Epithelial cell of esophagus (primary cell): ENCODE data around the gene GCLM.
"Not testable (repeated sequence)": the region's sequence is repeated elsewhere in the genome, so short reads cannot be mapped to it uniquely, and the experiment has no call there.

Experiments
- DNase-seq: peaks from one replicate; pipeline ENCODE4 v3.0.0; 2010; ENCODE audit warnings: low read depth
- H3K4me3 ChIP-seq: 2 replicates; pipeline ENCODE4 v1.5.1; 2011; ENCODE audit warnings: mild to moderate bottlenecking, low read length, control low read depth
- TF ChIP-seq, protein P1 (sequence below): IDR thresholded peaks from 2 replicates; pipeline ENCODE4 v1.5.1; 2011; ENCODE audit warnings: low read depth, mild to moderate bottlenecking, low read length, control low read depth, inconsistent platforms; ENCODE audit not compliant: insufficient read depth; ENCODE audit errors: missing control alignments

GCLM gene

DNA sequence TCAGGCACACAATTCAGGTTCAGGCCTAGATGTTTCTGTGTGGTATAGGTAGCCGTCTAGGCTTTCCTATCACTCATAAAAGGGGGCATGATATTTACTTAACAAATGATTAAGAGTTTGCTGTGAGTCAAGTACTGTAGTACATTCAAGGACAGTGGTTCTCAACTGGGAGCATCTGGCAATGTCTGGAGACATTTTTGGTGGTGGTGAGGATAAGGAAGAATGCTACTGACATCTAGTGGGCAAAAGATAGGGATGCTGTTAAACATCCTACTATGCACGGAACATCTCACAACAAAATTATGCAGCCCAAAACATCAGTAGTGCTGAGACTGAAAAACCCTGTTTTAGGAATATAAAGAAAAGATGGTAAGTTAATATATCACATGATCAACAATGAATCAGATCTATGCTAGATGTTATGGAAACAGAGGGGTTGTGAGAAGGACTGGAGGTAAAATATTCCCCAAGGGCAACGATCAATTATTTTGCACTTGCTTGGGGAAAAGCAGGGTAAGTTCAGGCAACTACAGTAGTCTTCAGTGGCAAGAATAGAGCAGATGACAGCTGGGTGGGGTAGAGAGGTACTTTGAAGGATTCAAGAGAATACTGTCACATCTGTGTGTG is 35.1 kb downstream of the GCLM start:
- DNase-seq: peak; percentile 56
- TF ChIP-seq, protein P1, sequence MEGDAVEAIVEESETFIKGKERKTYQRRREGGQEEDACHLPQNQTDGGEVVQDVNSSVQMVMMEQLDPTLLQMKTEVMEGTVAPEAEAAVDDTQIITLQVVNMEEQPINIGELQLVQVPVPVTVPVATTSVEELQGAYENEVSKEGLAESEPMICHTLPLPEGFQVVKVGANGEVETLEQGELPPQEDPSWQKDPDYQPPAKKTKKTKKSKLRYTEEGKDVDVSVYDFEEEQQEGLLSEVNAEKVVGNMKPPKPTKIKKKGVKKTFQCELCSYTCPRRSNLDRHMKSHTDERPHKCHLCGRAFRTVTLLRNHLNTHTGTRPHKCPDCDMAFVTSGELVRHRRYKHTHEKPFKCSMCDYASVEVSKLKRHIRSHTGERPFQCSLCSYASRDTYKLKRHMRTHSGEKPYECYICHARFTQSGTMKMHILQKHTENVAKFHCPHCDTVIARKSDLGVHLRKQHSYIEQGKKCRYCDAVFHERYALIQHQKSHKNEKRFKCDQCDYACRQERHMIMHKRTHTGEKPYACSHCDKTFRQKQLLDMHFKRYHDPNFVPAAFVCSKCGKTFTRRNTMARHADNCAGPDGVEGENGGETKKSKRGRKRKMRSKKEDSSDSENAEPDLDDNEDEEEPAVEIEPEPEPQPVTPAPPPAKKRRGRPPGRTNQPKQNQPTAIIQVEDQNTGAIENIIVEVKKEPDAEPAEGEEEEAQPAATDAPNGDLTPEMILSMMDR: peak; percentile 65
- no peak overlapping the region for H3K4me3 ChIP-seq

DNA sequence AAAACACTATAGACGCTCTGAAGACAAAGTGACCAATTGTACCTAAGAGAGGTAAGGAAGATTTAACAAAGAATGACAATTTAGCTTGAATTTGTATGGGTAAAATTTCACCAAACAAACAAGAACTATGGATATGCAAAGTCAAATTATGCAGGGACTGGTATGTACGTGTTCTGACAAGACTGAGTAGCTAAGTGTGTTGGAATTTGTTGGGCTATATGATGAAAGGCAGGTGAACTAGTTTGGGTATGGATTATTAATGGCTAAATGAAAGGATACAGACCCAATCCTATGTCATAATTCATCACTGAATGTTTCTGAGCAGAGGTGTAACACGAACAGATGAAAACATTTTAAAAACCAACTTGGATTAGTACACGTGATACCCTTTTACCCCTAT is 37.9 kb downstream of the GCLM start:
- TF ChIP-seq, protein P1: no peak
- peak; percentile 71 for DNase-seq
- H3K4me3 ChIP-seq: no peak overlapping the region

- TF ChIP-seq, protein P1: no peak
- no peak for DNase-seq
- no peak overlapping the region for H3K4me3 ChIP-seq
Measured at GRCh38 chr1:93869653-93870052, 39.6 kb downstream of the GCLM start.

- DNase-seq, H3K4me3 ChIP-seq: not testable (repeated sequence)
Measured at GRCh38 chr1:93868492-93868891, 40.7 kb downstream of the GCLM start.

GRCh38 chr1:93865253-93865652 is 44.0 kb downstream of the GCLM start:
- TF ChIP-seq, protein P1: no peak
- no peak overlapping the region for H3K4me3 ChIP-seq
- no peak for DNase-seq

- DNase-seq: no peak
- TF ChIP-seq, protein P1: no peak
- no peak overlapping the region for H3K4me3 ChIP-seq
Measured at GRCh38 chr1:93864175-93864574, 45.1 kb downstream of the GCLM start.

- not testable (repeated sequence) for DNase-seq, H3K4me3 ChIP-seq
Measured at GRCh38 chr1:93857653-93858052, 51.6 kb downstream of the GCLM start.

- not testable (repeated sequence) for H3K4me3 ChIP-seq, DNase-seq
Measured at GRCh38 chr1:93855983-93856382, 53.2 kb downstream of the GCLM start.

DNA sequence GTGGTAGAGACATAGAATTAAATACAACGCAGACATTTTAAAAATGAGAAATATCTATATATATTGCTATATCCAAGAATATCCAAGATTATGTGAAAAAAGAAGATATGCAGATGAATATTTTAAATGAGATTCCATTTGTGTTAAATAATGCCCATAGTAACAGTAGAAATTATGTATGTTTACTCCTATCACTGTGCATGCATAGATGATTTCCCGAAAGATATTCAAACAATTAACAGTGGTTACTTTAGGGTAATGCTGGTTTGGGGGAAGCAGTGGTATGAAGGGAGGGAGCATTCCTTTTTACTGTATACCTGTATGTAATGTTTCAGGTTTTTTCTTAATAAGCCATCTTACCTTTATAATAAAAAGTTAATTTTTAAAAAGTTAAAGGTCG is 55.3 kb downstream of the GCLM start:
- no peak for DNase-seq
- no peak overlapping the region for H3K4me3 ChIP-seq
- TF ChIP-seq, protein P1: no peak
